NK-92 treated with Interleukin-12 subunit alpha and Interleukin-12 subunit beta, amount 100 ng/mL, for 24 hours (cell line): Measurements from ENCODE around the gene FRMPD4.

ENCODE experiments used
- DNase-seq: peaks from one replicate; lab custom pipeline; 2025; lab: John Stamatoyannopoulos, UW

Gene FRMPD4

GRCh38 chrX:12301288-12301687, 163.0 kb downstream of the FRMPD4 start:
- DNase-seq = no peak

GRCh38 chrX:12304261-12304660, 166.0 kb downstream of the FRMPD4 start:
- no peak for DNase-seq

- DNase-seq = no peak
Observed at GRCh38 chrX:12307961-12308360, 169.7 kb downstream of the FRMPD4 start.

- DNase-seq = no peak
Observed at GRCh38 chrX:12308420-12308819, 170.1 kb downstream of the FRMPD4 start.

GRCh38 chrX:12309040-12309743, 170.9 kb downstream of the FRMPD4 start:
- DNase-seq = no peak

- no peak for DNase-seq
Observed at GRCh38 chrX:12309744-12310076, 171.4 kb downstream of the FRMPD4 start.

GRCh38 chrX:12314651-12315050, 176.4 kb downstream of the FRMPD4 start:
- no peak for DNase-seq

- no peak for DNase-seq
Observed at GRCh38 chrX:12315526-12315925, 177.3 kb downstream of the FRMPD4 start.

- DNase-seq = no peak
Observed at GRCh38 chrX:12319003-12319519, 180.8 kb downstream of the FRMPD4 start.

GRCh38 chrX:12319992-12320391, 181.7 kb downstream of the FRMPD4 start:
- DNase-seq = no peak

- no peak for DNase-seq
Observed at GRCh38 chrX:12322031-12322430, 183.8 kb downstream of the FRMPD4 start.

GRCh38 chrX:12325171-12325570, 186.9 kb downstream of the FRMPD4 start:
- DNase-seq = no peak

- no peak for DNase-seq
Observed at GRCh38 chrX:12327836-12328235, 189.6 kb downstream of the FRMPD4 start.

- DNase-seq = no peak
Observed at GRCh38 chrX:12329476-12329875, 191.2 kb downstream of the FRMPD4 start.

GRCh38 chrX:12330841-12331240, 192.6 kb downstream of the FRMPD4 start:
- DNase-seq = no peak

- no peak for DNase-seq
Observed at GRCh38 chrX:12332786-12333347, 194.6 kb downstream of the FRMPD4 start.

- no peak for DNase-seq
Observed at GRCh38 chrX:12339921-12340320, 201.6 kb downstream of the FRMPD4 start.

- DNase-seq = no peak
Observed at GRCh38 chrX:12344954-12345353, 206.7 kb downstream of the FRMPD4 start.

GRCh38 chrX:12349201-12349600, 210.9 kb downstream of the FRMPD4 start:
- DNase-seq = no peak

- DNase-seq = no peak
Observed at GRCh38 chrX:12352922-12353321, 214.6 kb downstream of the FRMPD4 start.

GRCh38 chrX:12360383-12360782, 222.1 kb downstream of the FRMPD4 start:
- no peak for DNase-seq

GRCh38 chrX:12360986-12361598, 222.8 kb downstream of the FRMPD4 start:
- DNase-seq = no peak

- no peak for DNase-seq
Observed at GRCh38 chrX:12363216-12363615, 224.9 kb downstream of the FRMPD4 start.
